ENCODE measurements around the gene EFNA3.
A peak's percentile ranks its signal among the peaks of the same experiment; 100 is the strongest.

EFNA3 gene

DNA sequence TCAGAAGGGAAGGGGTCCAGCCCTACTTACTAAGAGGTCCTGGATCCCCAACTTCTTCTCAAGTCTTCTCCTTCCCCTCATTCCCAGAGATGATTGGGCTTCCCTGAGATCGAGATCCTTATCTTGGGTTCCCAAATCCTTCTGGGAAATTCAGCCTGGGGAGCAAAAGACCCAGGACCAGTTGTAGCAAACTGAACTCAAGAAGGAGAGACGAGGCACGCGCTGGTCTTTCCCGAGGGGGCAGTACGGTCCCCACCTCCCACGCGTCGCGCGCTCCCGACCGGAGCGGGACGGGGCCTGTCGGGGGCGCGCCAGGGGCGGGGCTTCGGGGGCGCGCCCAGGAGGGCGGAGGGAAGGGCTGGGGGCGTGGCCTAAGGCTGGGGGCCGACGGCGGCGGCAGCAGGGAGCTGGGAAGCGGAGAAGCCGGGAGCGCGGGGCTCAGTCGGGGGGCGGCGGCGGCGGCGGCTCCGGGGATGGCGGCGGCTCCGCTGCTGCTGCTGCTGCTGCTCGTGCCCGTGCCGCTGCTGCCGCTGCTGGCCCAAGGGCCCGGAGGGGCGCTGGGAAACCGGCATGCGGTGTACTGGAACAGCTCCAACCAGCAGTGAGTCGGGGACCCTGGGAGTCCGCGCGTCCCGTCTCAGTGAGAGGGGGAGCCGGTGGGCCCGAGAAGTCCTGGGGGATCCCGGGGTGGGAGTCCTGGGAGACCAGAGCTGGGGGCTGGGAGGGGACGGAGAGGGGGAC, at the start of gene EFNA3:
EFNA3 (plus strand) TSS at position 369 of the 741 bp plus-strand sequence; CDS start at position 474, 105 bp downstream.
- Histone ChIP-seq H3K9me3 (ENCODE audit: severe bottlenecking) (no peaks in the 10 kb centered on the region), H3K27me3 (ENCODE audit: insufficient read depth, low read depth, severe bottlenecking) (peaks cover 36% of the 10 kb centered on the region), H3K4me3 (ENCODE audit: low read depth, low read length) (peak within 1 kb of the TSS; percentile 67), H3K36me3 (no peaks in the 10 kb centered on the region), H3K27ac (peak within 1 kb of the TSS; percentile 15)
- peak; percentile 96 for DNase-seq
- TF ChIP-seq, protein P1, sequence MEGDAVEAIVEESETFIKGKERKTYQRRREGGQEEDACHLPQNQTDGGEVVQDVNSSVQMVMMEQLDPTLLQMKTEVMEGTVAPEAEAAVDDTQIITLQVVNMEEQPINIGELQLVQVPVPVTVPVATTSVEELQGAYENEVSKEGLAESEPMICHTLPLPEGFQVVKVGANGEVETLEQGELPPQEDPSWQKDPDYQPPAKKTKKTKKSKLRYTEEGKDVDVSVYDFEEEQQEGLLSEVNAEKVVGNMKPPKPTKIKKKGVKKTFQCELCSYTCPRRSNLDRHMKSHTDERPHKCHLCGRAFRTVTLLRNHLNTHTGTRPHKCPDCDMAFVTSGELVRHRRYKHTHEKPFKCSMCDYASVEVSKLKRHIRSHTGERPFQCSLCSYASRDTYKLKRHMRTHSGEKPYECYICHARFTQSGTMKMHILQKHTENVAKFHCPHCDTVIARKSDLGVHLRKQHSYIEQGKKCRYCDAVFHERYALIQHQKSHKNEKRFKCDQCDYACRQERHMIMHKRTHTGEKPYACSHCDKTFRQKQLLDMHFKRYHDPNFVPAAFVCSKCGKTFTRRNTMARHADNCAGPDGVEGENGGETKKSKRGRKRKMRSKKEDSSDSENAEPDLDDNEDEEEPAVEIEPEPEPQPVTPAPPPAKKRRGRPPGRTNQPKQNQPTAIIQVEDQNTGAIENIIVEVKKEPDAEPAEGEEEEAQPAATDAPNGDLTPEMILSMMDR (IDR thresholded peaks at IDR 0.05; ENCODE audit: low read depth, low read length) = no peak

DNA sequence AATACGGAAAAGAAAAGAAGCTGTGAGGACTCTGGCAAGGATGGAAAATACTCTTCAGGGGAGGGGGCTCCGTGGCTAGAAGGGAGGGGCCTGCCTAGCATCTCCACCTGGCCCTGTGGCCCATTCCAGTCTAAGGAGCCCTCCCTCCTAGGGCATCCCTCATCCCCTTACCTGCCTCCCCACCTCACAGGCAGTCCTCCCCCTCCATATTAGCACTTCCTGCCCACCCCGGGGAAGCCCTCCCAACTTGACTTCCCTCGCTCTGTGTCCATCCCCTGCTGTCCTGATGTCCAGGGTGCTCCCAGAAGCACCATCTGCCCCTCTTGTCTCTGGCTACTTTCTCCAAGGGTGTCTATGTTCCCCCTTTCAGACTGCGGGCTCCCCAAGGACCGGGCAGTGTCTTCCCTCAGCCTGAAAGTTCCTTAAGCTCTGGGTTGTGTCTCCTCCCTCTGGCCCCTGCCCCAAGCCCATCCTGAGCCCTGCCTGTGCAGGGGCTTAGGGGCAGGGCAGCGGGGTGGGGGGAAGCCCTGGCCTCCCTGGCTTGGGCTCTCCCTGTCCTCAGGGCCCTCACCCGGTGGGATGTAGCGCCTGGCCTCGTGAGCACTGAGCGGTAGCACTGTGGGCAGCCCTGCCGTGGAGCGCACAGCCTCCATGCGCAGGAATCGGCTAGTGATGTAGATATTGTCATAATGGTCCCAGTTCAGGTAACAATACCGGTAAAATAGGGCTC, 49.0 kb upstream of the EFNA3 start:
- Histone ChIP-seq H3K27ac (no peak overlapping the region), H3K27me3 (ENCODE audit: insufficient read depth, low read depth, severe bottlenecking) (no peaks in the 10 kb centered on the region), H3K9me3 (ENCODE audit: severe bottlenecking) (no peaks in the 10 kb centered on the region), H3K36me3 (no peaks in the 10 kb centered on the region), H3K4me3 (ENCODE audit: low read depth, low read length) (no peak overlapping the region)
- no peak for DNase-seq
- TF ChIP-seq, protein P1 (IDR thresholded peaks at IDR 0.05; ENCODE audit: low read depth, low read length) = no peak

GRCh38 chr1:155030243-155030795, 48.3 kb upstream of the EFNA3 start:
- H3K9me3 ChIP-seq (ENCODE audit: severe bottlenecking) = no peaks in the 10 kb centered on the region
- no peak for DNase-seq
- TF ChIP-seq, protein P1 (IDR thresholded peaks at IDR 0.05; ENCODE audit: low read depth, low read length) = no peak
- H3K36me3 ChIP-seq = no peaks in the 10 kb centered on the region
- H3K27me3 ChIP-seq (ENCODE audit: insufficient read depth, low read depth, severe bottlenecking) = no peaks in the 10 kb centered on the region
- H3K4me3 ChIP-seq (ENCODE audit: low read depth, low read length) = no peak overlapping the region
- no peak overlapping the region for H3K27ac ChIP-seq

DNA sequence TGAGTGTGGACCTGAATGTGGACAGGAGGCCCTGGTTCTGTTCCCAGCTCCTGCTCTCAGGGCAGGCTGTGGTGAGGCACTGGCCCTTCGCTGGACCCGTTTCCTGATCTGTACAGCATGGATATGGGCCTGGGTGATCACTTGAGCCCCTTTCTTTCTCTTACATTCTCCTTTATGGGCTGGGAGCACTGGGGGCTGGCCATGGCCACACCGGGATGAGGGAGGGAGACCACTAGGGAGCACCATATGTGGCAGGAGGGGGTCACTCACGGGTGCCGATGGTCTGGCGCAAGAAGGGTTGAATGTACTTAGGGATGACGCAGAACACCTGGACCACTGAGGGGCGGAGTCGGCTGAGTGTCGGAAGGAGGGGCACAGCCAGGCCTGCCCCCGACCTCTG, 47.7 kb upstream of the EFNA3 start:
- H3K4me3 ChIP-seq (ENCODE audit: low read depth, low read length) = no peak overlapping the region
- TF ChIP-seq, protein P1 (IDR thresholded peaks at IDR 0.05; ENCODE audit: low read depth, low read length) = no peak

DNA sequence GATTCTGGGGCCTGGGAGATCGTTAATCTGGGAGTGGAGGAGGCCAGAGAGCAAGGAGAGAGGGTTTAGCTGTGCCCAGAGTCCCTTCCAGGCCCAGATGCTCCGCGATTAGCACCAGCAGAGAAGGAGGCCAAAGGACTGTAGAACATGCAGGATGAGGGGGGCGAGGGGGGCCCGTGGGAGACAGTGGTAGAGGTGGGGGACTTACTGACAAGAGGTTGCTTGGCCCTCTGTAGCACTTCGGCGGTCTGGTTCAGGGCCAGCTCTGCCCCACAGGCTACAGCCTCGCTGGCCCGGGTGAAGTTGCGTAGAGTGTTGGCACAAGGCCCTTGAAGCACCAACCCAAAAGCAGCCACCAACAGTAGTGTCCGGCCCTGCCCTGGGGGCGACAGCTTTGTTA, 45.8 kb upstream of the EFNA3 start:
- TF ChIP-seq, protein P1 (IDR thresholded peaks at IDR 0.05; ENCODE audit: low read depth, low read length) = no peak
- Histone ChIP-seq H3K9me3 (ENCODE audit: severe bottlenecking) (no peaks in the 10 kb centered on the region), H3K27me3 (ENCODE audit: insufficient read depth, low read depth, severe bottlenecking) (no peaks in the 10 kb centered on the region), H3K4me3 (ENCODE audit: low read depth, low read length) (no peak overlapping the region), H3K27ac (no peak overlapping the region), H3K36me3 (no peaks in the 10 kb centered on the region)
- DNase-seq = no peak

More for the DNA sequence above, 47.7 kb upstream of the EFNA3 start:
- Histone ChIP-seq H3K9me3 (ENCODE audit: severe bottlenecking) (no peaks in the 10 kb centered on the region), H3K27me3 (ENCODE audit: insufficient read depth, low read depth, severe bottlenecking) (no peaks in the 10 kb centered on the region), H3K36me3 (no peaks in the 10 kb centered on the region), H3K27ac (no peak overlapping the region)
- no peak for DNase-seq
